PC-3 (cell line): Measurements from ENCODE around the gene MMRN2.

Experiments
- EZH2 ChIP-seq: fragments of 300-600 bp; sonication (generic); IDR thresholded peaks from one replicate; pipeline ENCODE4 v1.6.1; 2017; ENCODE audit warnings: antibody characterized with exemption, mild to moderate bottlenecking, low read length; ENCODE audit not compliant: unreplicated experiment
- TF ChIP-seq, protein P1 (sequence below): fragments of 300-600 bp; sonication (generic); conservative IDR thresholded peaks from 2 replicates; pipeline ENCODE4 v1.5.1; 2017; ENCODE audit warnings: antibody characterized with exemption, low read depth, mild to moderate bottlenecking, low read length

DNA sequence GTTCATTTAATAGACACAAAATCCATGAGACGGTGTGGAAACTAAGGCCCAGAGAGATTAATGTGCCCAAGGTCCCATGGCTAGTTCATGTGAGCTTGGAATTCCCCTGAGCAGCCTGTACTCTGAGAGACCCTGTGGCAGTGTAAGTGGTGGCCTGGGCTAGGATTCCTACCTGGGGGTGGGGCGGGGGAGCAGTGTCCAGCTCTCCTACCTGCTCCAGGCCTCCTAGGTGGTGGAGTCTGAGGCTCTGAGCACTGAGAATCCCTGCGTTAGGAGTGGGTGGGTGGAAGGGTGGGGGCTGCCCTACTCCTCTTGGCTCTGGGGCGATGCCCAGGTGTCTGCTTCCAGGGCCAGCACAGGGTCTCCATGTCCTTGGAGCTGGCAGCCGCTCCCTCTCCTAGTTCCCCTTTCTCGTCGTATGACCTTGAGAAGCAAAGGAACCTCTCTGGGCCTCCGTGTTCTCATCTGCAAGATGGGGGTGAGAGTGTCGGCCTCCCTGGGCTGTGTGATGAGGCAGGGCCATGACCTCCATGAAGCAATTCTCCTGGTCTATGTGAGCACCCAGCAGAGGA lies 3.5 kb upstream of the MMRN2 start:
- TF ChIP-seq, protein P1, sequence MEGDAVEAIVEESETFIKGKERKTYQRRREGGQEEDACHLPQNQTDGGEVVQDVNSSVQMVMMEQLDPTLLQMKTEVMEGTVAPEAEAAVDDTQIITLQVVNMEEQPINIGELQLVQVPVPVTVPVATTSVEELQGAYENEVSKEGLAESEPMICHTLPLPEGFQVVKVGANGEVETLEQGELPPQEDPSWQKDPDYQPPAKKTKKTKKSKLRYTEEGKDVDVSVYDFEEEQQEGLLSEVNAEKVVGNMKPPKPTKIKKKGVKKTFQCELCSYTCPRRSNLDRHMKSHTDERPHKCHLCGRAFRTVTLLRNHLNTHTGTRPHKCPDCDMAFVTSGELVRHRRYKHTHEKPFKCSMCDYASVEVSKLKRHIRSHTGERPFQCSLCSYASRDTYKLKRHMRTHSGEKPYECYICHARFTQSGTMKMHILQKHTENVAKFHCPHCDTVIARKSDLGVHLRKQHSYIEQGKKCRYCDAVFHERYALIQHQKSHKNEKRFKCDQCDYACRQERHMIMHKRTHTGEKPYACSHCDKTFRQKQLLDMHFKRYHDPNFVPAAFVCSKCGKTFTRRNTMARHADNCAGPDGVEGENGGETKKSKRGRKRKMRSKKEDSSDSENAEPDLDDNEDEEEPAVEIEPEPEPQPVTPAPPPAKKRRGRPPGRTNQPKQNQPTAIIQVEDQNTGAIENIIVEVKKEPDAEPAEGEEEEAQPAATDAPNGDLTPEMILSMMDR: no peak
- no peak for TF ChIP-seq EZH2
